Measurements from ENCODE around the gene MDGA2.

Gene MDGA2

DNA sequence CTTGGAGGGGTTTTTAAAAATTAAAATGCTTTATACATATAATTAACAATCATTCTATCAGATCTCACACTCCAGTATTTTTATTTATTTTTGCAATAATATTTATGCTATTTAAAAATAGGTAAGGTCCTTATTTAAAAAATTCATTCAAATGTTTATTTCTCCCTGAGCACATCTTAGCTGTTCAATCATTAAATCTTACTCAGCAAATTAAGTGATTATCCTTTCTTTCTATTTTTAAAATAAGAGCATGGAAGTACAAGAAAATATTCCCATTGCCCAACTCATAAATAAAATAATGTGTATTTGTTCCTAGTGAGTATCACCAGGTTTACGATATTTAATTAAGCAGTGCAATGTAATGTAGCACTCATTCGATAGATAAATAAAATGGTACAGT, 666.7 kb downstream of the MDGA2 start:
- DNase-seq (no peak), ATAC-seq (ENCODE audit: insufficient read depth, low read depth) (no peak)
- no peak overlapping the region for H3K9ac ChIP-seq (ENCODE audit: low read depth, low read length)
- no peaks in the 10 kb centered on the region for H4K20me1 ChIP-seq (ENCODE audit: insufficient read depth, low read length)
- TF ChIP-seq EZH2 (IDR thresholded peaks at IDR 0.05; ENCODE audit: borderline replicate concordance, low read depth, low read length, severe bottlenecking), result no peak
- TF ChIP-seq CTCF (IDR thresholded peaks at IDR 0.05; ENCODE audit: borderline replicate concordance, extremely low read depth, low read length, poor library complexity, severe bottlenecking), result no peak
- H3K79me2 ChIP-seq (ENCODE audit: insufficient read depth, low read length), result no peaks in the 10 kb centered on the region
- H3K4me2 ChIP-seq (ENCODE audit: insufficient read depth, low read length), result no peak overlapping the region
- no peak overlapping the region for H3K4me3 ChIP-seq (ENCODE audit: low read depth in 1 of 2, low read length in 2 of 2)
- no peaks in the 10 kb centered on the region for H3K27me3 ChIP-seq (ENCODE audit: insufficient read depth, low read length, poor library complexity)
- H3K9me3 ChIP-seq (ENCODE audit: insufficient read depth, low read length, severe bottlenecking), result no peaks in the 10 kb centered on the region
- no peaks in the 10 kb centered on the region for H3K4me1 ChIP-seq (ENCODE audit: insufficient read depth, low read length)
- H3K36me3 ChIP-seq (ENCODE audit: insufficient read depth, low read length), result no peaks in the 10 kb centered on the region
- no peak overlapping the region for H2AFZ ChIP-seq (ENCODE audit: low read depth, low read length)
- no peak overlapping the region for H3K27ac ChIP-seq (ENCODE audit: low read length)

DNA sequence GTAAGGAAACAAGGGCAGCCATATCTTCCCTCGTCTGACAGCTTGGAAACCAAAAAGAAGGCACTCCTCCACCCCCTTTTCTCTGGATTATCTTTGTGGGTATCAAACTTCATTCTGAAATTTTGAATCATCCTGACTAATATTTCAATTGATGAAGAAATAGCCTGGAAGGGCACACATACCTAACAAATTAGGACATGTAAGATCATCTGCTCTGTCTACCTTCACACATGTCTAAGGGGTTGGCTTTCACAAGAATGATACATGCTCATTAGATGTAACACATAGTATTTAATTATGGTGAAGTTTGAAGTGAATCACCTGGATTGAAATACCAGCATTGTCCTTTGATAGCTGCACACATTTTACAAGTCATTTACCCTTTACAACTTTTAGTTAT, 675.7 kb downstream of the MDGA2 start:
- H3K27ac ChIP-seq (ENCODE audit: low read length), result no peak overlapping the region
- no peak overlapping the region for H3K4me2 ChIP-seq (ENCODE audit: insufficient read depth, low read length)
- no peak overlapping the region for H3K9ac ChIP-seq (ENCODE audit: low read depth, low read length)
- ATAC-seq (ENCODE audit: insufficient read depth, low read depth) (no peak), DNase-seq (no peak)
- no peak overlapping the region for H2AFZ ChIP-seq (ENCODE audit: low read depth, low read length)
- TF ChIP-seq CTCF (IDR thresholded peaks at IDR 0.05; ENCODE audit: borderline replicate concordance, extremely low read depth, low read length, poor library complexity, severe bottlenecking) (no peak), EZH2 (IDR thresholded peaks at IDR 0.05; ENCODE audit: borderline replicate concordance, low read depth, low read length, severe bottlenecking) (no peak)
- no peaks in the 10 kb centered on the region for H3K4me1 ChIP-seq (ENCODE audit: insufficient read depth, low read length)
- H3K27me3 ChIP-seq (ENCODE audit: insufficient read depth, low read length, poor library complexity), result no peaks in the 10 kb centered on the region
- no peak overlapping the region for H3K4me3 ChIP-seq (ENCODE audit: low read depth in 1 of 2, low read length in 2 of 2)
- no peaks in the 10 kb centered on the region for H3K36me3 ChIP-seq (ENCODE audit: insufficient read depth, low read length)
- H3K79me2 ChIP-seq (ENCODE audit: insufficient read depth, low read length), result no peaks in the 10 kb centered on the region
- H3K9me3 ChIP-seq (ENCODE audit: insufficient read depth, low read length, severe bottlenecking), result no peaks in the 10 kb centered on the region
- no peaks in the 10 kb centered on the region for H4K20me1 ChIP-seq (ENCODE audit: insufficient read depth, low read length)

GRCh38 chr14:46989566-46989965, 685.8 kb downstream of the MDGA2 start:
- TF ChIP-seq EZH2 (IDR thresholded peaks at IDR 0.05; ENCODE audit: borderline replicate concordance, low read depth, low read length, severe bottlenecking) (no peak), CTCF (IDR thresholded peaks at IDR 0.05; ENCODE audit: borderline replicate concordance, extremely low read depth, low read length, poor library complexity, severe bottlenecking) (no peak)

DNA sequence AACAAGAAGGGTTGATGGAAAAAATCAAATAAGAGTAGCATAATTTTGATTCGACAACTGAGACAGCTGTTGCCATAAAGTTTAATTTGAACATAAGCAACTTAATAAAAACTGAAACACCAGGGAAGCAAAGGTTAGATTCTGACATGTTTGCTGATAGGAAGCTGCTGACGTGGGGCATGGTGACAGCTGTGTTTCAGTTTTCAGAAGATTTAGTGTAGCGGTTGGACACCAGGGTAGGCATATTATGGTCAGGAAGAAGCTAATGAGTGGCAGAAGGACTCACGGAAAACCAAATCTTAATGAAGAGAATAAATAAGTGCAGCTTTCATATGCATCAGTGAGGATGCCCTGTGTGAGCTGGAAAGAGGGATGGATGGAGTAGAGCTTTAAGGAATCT, 687.1 kb downstream of the MDGA2 start:
- Histone ChIP-seq H3K4me3 (ENCODE audit: low read depth in 1 of 2, low read length in 2 of 2) (no peak overlapping the region), H3K27me3 (ENCODE audit: insufficient read depth, low read length, poor library complexity) (no peaks in the 10 kb centered on the region), H3K36me3 (ENCODE audit: insufficient read depth, low read length) (no peaks in the 10 kb centered on the region), H3K4me1 (ENCODE audit: insufficient read depth, low read length) (no peaks in the 10 kb centered on the region), H3K4me2 (ENCODE audit: insufficient read depth, low read length) (no peak overlapping the region), H4K20me1 (ENCODE audit: insufficient read depth, low read length) (no peaks in the 10 kb centered on the region), H3K9ac (ENCODE audit: low read depth, low read length) (no peak overlapping the region), H3K9me3 (ENCODE audit: insufficient read depth, low read length, severe bottlenecking) (no peaks in the 10 kb centered on the region), H2AFZ (ENCODE audit: low read depth, low read length) (no peak overlapping the region), H3K79me2 (ENCODE audit: insufficient read depth, low read length) (no peaks in the 10 kb centered on the region), H3K27ac (ENCODE audit: low read length) (no peak overlapping the region)
- no peak for ATAC-seq (ENCODE audit: insufficient read depth, low read depth)
- TF ChIP-seq EZH2 (IDR thresholded peaks at IDR 0.05; ENCODE audit: borderline replicate concordance, low read depth, low read length, severe bottlenecking) (no peak), CTCF (IDR thresholded peaks at IDR 0.05; ENCODE audit: borderline replicate concordance, extremely low read depth, low read length, poor library complexity, severe bottlenecking) (no peak)
- no peak for DNase-seq

More at GRCh38 chr14:46989566-46989965, 685.8 kb downstream of the MDGA2 start:
- no peaks in the 10 kb centered on the region for H4K20me1 ChIP-seq (ENCODE audit: insufficient read depth, low read length)
- no peaks in the 10 kb centered on the region for H3K79me2 ChIP-seq (ENCODE audit: insufficient read depth, low read length)
- no peaks in the 10 kb centered on the region for H3K4me1 ChIP-seq (ENCODE audit: insufficient read depth, low read length)
- H3K9ac ChIP-seq (ENCODE audit: low read depth, low read length), result no peak overlapping the region
- no peaks in the 10 kb centered on the region for H3K9me3 ChIP-seq (ENCODE audit: insufficient read depth, low read length, severe bottlenecking)
- no peak for ATAC-seq (ENCODE audit: insufficient read depth, low read depth)
- H3K4me3 ChIP-seq (ENCODE audit: low read depth in 1 of 2, low read length in 2 of 2), result no peak overlapping the region
- H3K4me2 ChIP-seq (ENCODE audit: insufficient read depth, low read length), result no peak overlapping the region
- no peaks in the 10 kb centered on the region for H3K36me3 ChIP-seq (ENCODE audit: insufficient read depth, low read length)
- no peak overlapping the region for H3K27ac ChIP-seq (ENCODE audit: low read length)
- no peaks in the 10 kb centered on the region for H3K27me3 ChIP-seq (ENCODE audit: insufficient read depth, low read length, poor library complexity)
- no peak overlapping the region for H2AFZ ChIP-seq (ENCODE audit: low read depth, low read length)
- no peak for DNase-seq
